CD4-positive, alpha-beta memory T cell (primary cell): ENCODE measurements around the gene VSTM2L. TPM values are rescaled to one million over a fixed set of nuclear protein-coding genes. Genes with fewer than 3 reads are reported as not detected.

ENCODE experiments used
- CTCF ChIA-PET: fragments of 350-600 bp; sonication (Branson Sonifier 250); formaldehyde crosslinking; loops from one replicate; lab custom pipeline; 2021; ENCODE audit warnings: inconsistent platforms; ENCODE audit not compliant: partially characterized antibody; lab: Charles Lee
- POLR2A ChIA-PET: fragments of 350-600 bp; sonication (Branson Sonifier 250); formaldehyde crosslinking; loops from one replicate; lab custom pipeline; 2021; ENCODE audit not compliant: partially characterized antibody; lab: Charles Lee
- DNase-seq, 5 donors: peaks; one replicate each; pipeline versions ENCODE4 v3.0.0 to v3.0.0-alpha.2; 2020 to 2022; ENCODE audit warnings: mixed read lengths in 1 of 5
- H3K27ac ChIP-seq: one replicate; pipeline ENCODE4 v1.7.0; 2013; ENCODE audit warnings: low read depth, low read length
- H3K27me3 ChIP-seq: 2 replicates; pipeline ENCODE4 v1.7.0; 2013; ENCODE audit warnings: mild to moderate bottlenecking, low read length, moderate library complexity; ENCODE audit not compliant: insufficient read depth
- H3K36me3 ChIP-seq: 2 replicates; pipeline ENCODE4 v1.7.0; 2013; ENCODE audit warnings: mild to moderate bottlenecking, low read length, moderate library complexity; ENCODE audit not compliant: insufficient read depth
- H3K4me1 ChIP-seq: 2 replicates; pipeline ENCODE4 v1.7.0; 2013; ENCODE audit warnings: mild to moderate bottlenecking, low read length, moderate library complexity; ENCODE audit not compliant: insufficient read depth
- H3K4me3 ChIP-seq, 2 donors: one replicate each; pipeline ENCODE4 v1.7.0; 2013; ENCODE audit warnings: low read length in 2 of 2, mild to moderate bottlenecking in 1 of 2
- H3K9me3 ChIP-seq, 2 donors: one replicate each; pipeline ENCODE4 v1.7.0; 2013; ENCODE audit warnings: low read length in 2 of 2, control low read depth in 1 of 2; ENCODE audit not compliant: control insufficient read depth in 1 of 2
- H3K27ac Mint-ChIP-seq, 7 donors: one replicate each; pipeline ENCODE4 v1.8.0; 2020 to 2021; ENCODE audit warnings: mixed read lengths in 7 of 7, mild to moderate bottlenecking in 6 of 7, inconsistent platforms in 3 of 7, moderate library complexity in 3 of 7
- H3K27me3 Mint-ChIP-seq, 2 donors: one replicate each; pipeline ENCODE4 v1.8.0; 2020 to 2021; ENCODE audit warnings: mixed read lengths in 2 of 2
- H3K36me3 Mint-ChIP-seq, 2 donors: one replicate each; pipeline ENCODE4 v1.8.0; 2020 to 2021; ENCODE audit warnings: mixed read lengths in 2 of 2, inconsistent platforms in 1 of 2, mild to moderate bottlenecking in 1 of 2
- H3K4me1 Mint-ChIP-seq, 4 donors: one replicate each; pipeline ENCODE4 v1.8.0; 2020 to 2021; ENCODE audit warnings: mixed read lengths in 4 of 4, mild to moderate bottlenecking in 1 of 4
- H3K4me3 Mint-ChIP-seq, 8 donors: one replicate each; pipeline ENCODE4 v1.8.0; 2020 to 2021; ENCODE audit warnings: mixed read lengths in 8 of 8, mild to moderate bottlenecking in 7 of 8, moderate library complexity in 6 of 8, inconsistent platforms in 3 of 8
- H3K9me3 Mint-ChIP-seq, 8 donors: one replicate each; pipeline ENCODE4 v1.8.0; 2020 to 2021; ENCODE audit warnings: mixed read lengths in 8 of 8, mild to moderate bottlenecking in 5 of 8, inconsistent platforms in 3 of 8, moderate library complexity in 1 of 8
- intact Hi-C: fragments of 100-400 bp; cut with micrococcal nuclease; formaldehyde crosslinking; loops from one replicate; pipeline ENCODE4 v1.15.1; 2023
- polyA plus RNA-seq, 2 donors: library from polyadenylated mRNA; unstranded; fragments of 300-500 nt; fragmentation: Illumina TruSeq; gene quantifications; one replicate each; pipeline ENCODE4 v1.2.3, GENCODE V29; 2021
- total RNA-seq, 2 experiments: library from RNA; stranded (reverse); gene quantifications; one replicate each; pipeline ENCODE4 v1.2.3, GENCODE V29; 2021

The VSTM2L gene
- total and polyA plus RNA-seq, 4 experiments from 2014 or later = not detected

- no peak overlapping the region for H3K27ac Mint-ChIP-seq
- H3K9me3 ChIP-seq = no peaks in the 10 kb centered on the region
- DNase-seq = no peak
- H3K4me3 ChIP-seq = no peak overlapping the region
- H3K27me3 Mint-ChIP-seq = peaks cover 0 to 5% of the 10 kb centered on the region in 2 donors
- POLR2A ChIA-PET = no interaction called here
- H3K36me3 ChIP-seq = no peaks in the 10 kb centered on the region
- no peaks in the 10 kb centered on the region for H3K4me1 Mint-ChIP-seq
- H3K4me3 Mint-ChIP-seq = no peak overlapping the region
- no peak overlapping the region for H3K27ac ChIP-seq
- intact Hi-C loops = no loop called here
- H3K9me3 Mint-ChIP-seq = peaks cover 0 to 3% (median 0%) of the 10 kb centered on the region in 8 donors
- CTCF ChIA-PET = no interaction called here
- H3K27me3 ChIP-seq = no peaks in the 10 kb centered on the region
- H3K4me1 ChIP-seq = no peaks in the 10 kb centered on the region
- no peaks in the 10 kb centered on the region for H3K36me3 Mint-ChIP-seq
These were observed 34.8 kb downstream of the VSTM2L start for GRCh38 chr20:37937686-37938085.

DNA sequence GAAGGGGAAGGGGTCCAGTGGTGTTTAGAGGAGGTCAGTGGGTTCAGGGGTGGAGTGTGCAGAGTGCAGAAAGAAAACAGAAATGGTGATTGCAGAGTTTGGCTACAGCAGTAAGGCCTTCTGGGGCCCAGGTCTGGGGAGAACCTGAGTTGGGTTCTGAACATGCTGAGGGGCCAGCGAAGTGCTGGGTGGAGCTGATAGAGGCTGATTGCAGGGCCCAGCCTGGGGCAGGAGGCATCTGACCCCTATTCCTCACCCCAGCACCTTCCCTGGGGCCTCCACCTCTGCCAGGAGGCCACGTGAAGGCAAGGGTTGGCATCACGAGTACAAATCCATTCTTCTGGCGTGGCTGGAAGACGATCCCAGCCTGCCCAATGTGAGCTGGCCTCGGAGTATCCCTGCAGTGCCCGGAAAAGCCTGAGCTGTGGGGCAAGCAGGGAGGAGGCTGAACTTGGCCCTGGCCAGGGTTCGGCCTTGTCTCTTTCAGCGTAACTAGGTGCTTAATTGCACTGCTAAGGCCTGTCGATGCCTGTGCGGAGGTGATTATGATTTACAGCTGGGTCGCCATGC is 35.3 kb downstream of the VSTM2L start:
- Mint-ChIP-seq H3K4me1 (no peaks in the 10 kb centered on the region), H3K9me3 (peaks cover 0 to 3% (median 0%) of the 10 kb centered on the region in 8 donors), H3K4me3 (no peak overlapping the region), H3K36me3 (no peaks in the 10 kb centered on the region), H3K27ac (no peak overlapping the region), H3K27me3 (peaks cover 0 to 5% of the 10 kb centered on the region in 2 donors)
- Histone ChIP-seq H3K4me3 (no peak overlapping the region), H3K27me3 (no peaks in the 10 kb centered on the region), H3K9me3 (no peaks in the 10 kb centered on the region), H3K4me1 (no peaks in the 10 kb centered on the region), H3K36me3 (no peaks in the 10 kb centered on the region), H3K27ac (no peak overlapping the region)
- POLR2A ChIA-PET = no interaction called here
- intact Hi-C loops = no loop called here
- no peak for DNase-seq
- CTCF ChIA-PET = no interaction called here

GRCh38 chr20:37938954-37939353 is 36.0 kb downstream of the VSTM2L start:
- intact Hi-C loops = no loop called here
- H3K4me1 Mint-ChIP-seq = no peaks in the 10 kb centered on the region
- H3K4me1 ChIP-seq = no peaks in the 10 kb centered on the region
- no peak for DNase-seq
- no peaks in the 10 kb centered on the region for H3K36me3 ChIP-seq
- H3K27me3 ChIP-seq = no peaks in the 10 kb centered on the region
- no peaks in the 10 kb centered on the region for H3K9me3 ChIP-seq
- ChIA-PET CTCF (no interaction called here), POLR2A (no interaction called here)
- peaks cover 0 to 3% (median 0%) of the 10 kb centered on the region in 8 donors for H3K9me3 Mint-ChIP-seq
- H3K27me3 Mint-ChIP-seq = peaks cover 0 to 5% of the 10 kb centered on the region in 2 donors
- no peak overlapping the region for H3K27ac Mint-ChIP-seq
- H3K27ac ChIP-seq = no peak overlapping the region
- H3K4me3 Mint-ChIP-seq = no peak overlapping the region
- no peaks in the 10 kb centered on the region for H3K36me3 Mint-ChIP-seq
- H3K4me3 ChIP-seq = no peak overlapping the region

GRCh38 chr20:37939701-37940560 is 37.0 kb downstream of the VSTM2L start:
- ChIA-PET CTCF (no interaction called here), POLR2A (no interaction called here)
- no peak overlapping the region for H3K4me3 ChIP-seq
- peaks cover 0 to 3% (median 0%) of the 10 kb centered on the region in 8 donors for H3K9me3 Mint-ChIP-seq
- no peak overlapping the region for H3K27ac ChIP-seq
- no peak for DNase-seq
- H3K4me3 Mint-ChIP-seq = no peak overlapping the region
- no peaks in the 10 kb centered on the region for H3K4me1 ChIP-seq
- H3K27me3 Mint-ChIP-seq = peaks cover 0 to 5% of the 10 kb centered on the region in 2 donors
- H3K4me1 Mint-ChIP-seq = no peaks in the 10 kb centered on the region
- no peaks in the 10 kb centered on the region for H3K27me3 ChIP-seq
- no peak overlapping the region for H3K27ac Mint-ChIP-seq
- H3K36me3 Mint-ChIP-seq = no peaks in the 10 kb centered on the region
- H3K36me3 ChIP-seq = no peaks in the 10 kb centered on the region
- no peaks in the 10 kb centered on the region for H3K9me3 ChIP-seq
- intact Hi-C loops = no loop called here

DNA sequence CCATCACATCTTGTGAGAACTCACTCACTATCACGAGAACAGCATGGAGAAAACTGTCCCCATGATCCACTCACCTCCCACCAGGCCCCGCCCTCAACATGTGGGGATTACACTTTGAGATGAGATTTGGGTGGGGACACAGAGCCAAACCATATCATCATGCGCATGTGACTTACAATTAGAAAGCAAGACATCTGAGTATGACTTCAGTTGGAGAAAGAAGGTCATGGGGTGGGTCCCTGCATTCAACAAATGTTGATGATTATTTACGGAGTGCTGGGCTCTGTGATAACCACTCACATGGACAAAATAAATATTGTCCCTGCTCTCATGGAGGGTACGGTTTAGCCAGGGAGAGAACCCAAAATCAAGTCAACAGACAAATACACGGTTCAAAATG is 37.9 kb downstream of the VSTM2L start:
- no peaks in the 10 kb centered on the region for H3K27me3 ChIP-seq
- H3K27ac ChIP-seq = no peak overlapping the region
- Mint-ChIP-seq H3K9me3 (peaks cover 0 to 3% (median 0%) of the 10 kb centered on the region in 8 donors), H3K4me3 (no peak overlapping the region), H3K36me3 (no peaks in the 10 kb centered on the region), H3K27me3 (peaks cover 0 to 5% of the 10 kb centered on the region in 2 donors), H3K4me1 (no peaks in the 10 kb centered on the region), H3K27ac (no peak overlapping the region)
- ChIA-PET POLR2A (no interaction called here), CTCF (no interaction called here)
- no peaks in the 10 kb centered on the region for H3K36me3 ChIP-seq
- no peaks in the 10 kb centered on the region for H3K9me3 ChIP-seq
- intact Hi-C loops = no loop called here
- H3K4me1 ChIP-seq = no peaks in the 10 kb centered on the region
- H3K4me3 ChIP-seq = no peak overlapping the region
- DNase-seq = no peak

DNA sequence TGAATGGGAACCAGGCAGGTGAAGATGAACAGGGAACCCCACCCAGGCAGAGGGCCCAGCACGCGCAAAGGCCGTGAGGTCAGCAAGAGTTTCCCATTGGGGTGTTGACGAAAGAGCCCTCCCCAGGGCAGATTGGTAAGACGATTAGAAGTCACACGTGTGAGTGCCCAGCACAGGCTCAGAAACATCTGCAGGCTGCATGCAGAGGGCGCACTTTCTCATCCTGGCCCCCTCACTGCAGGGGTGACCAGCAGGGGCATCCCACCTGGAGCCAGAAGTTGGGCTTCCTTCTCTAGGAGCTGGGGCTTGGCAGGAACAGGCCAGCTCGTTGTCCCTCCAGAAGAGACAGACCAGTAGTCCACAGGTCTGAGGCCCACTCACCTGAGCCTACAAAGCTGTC is 38.4 kb downstream of the VSTM2L start:
- Mint-ChIP-seq H3K4me3 (no peak overlapping the region), H3K27ac (peak overlapping the region in 1 of 7 donors; percentile 2), H3K27me3 (peaks cover 0 to 5% of the 10 kb centered on the region in 2 donors), H3K4me1 (no peaks in the 10 kb centered on the region), H3K9me3 (peaks cover 0 to 3% (median 0%) of the 10 kb centered on the region in 8 donors), H3K36me3 (no peaks in the 10 kb centered on the region)
- DNase-seq = no peak
- CTCF ChIA-PET = no interaction called here
- intact Hi-C loops = no loop called here
- no peaks in the 10 kb centered on the region for H3K9me3 ChIP-seq
- POLR2A ChIA-PET = no interaction called here
- H3K27ac ChIP-seq = no peak overlapping the region
- H3K4me3 ChIP-seq = no peak overlapping the region
- no peaks in the 10 kb centered on the region for H3K36me3 ChIP-seq
- no peaks in the 10 kb centered on the region for H3K27me3 ChIP-seq
- H3K4me1 ChIP-seq = no peaks in the 10 kb centered on the region

GRCh38 chr20:37941992-37942391 is 39.1 kb downstream of the VSTM2L start:
- POLR2A ChIA-PET = no interaction called here
- Histone ChIP-seq H3K36me3 (no peaks in the 10 kb centered on the region), H3K4me1 (no peaks in the 10 kb centered on the region), H3K27me3 (no peaks in the 10 kb centered on the region), H3K9me3 (no peaks in the 10 kb centered on the region), H3K27ac (no peak overlapping the region), H3K4me3 (no peak overlapping the region)
- Mint-ChIP-seq H3K27ac (no peak overlapping the region), H3K4me1 (no peaks in the 10 kb centered on the region), H3K4me3 (no peak overlapping the region), H3K9me3 (peaks cover 0 to 3% (median 0%) of the 10 kb centered on the region in 8 donors), H3K36me3 (no peaks in the 10 kb centered on the region), H3K27me3 (peaks cover 0 to 5% of the 10 kb centered on the region in 2 donors)
- intact Hi-C loops = no loop called here
- CTCF ChIA-PET = interaction anchor here (1.0 kb wide), 1 partner anchor 10 kb away, joined by 3 read pairs; no protein-coding TSS in a partner anchor
- no peak for DNase-seq
